Measurements from ENCODE around the gene RPL11. TPM values are rescaled to one million over a fixed set of nuclear protein-coding genes. Genes with fewer than 3 reads are reported as not detected.
"Not testable (repeated sequence)": the region's sequence is repeated elsewhere in the genome, so short reads cannot be mapped to it uniquely, and the experiment has no call there.

The RPL11 gene
- total RNA-seq, 1 donor from 2014 or later = 1,285 TPM

- no peaks in the 10 kb centered on the region for H3K9me3 Mint-ChIP-seq (ENCODE audit: unreplicated experiment)
- no peak for DNase-seq (ENCODE audit: low spot score)
- TF ChIP-seq, protein P1, sequence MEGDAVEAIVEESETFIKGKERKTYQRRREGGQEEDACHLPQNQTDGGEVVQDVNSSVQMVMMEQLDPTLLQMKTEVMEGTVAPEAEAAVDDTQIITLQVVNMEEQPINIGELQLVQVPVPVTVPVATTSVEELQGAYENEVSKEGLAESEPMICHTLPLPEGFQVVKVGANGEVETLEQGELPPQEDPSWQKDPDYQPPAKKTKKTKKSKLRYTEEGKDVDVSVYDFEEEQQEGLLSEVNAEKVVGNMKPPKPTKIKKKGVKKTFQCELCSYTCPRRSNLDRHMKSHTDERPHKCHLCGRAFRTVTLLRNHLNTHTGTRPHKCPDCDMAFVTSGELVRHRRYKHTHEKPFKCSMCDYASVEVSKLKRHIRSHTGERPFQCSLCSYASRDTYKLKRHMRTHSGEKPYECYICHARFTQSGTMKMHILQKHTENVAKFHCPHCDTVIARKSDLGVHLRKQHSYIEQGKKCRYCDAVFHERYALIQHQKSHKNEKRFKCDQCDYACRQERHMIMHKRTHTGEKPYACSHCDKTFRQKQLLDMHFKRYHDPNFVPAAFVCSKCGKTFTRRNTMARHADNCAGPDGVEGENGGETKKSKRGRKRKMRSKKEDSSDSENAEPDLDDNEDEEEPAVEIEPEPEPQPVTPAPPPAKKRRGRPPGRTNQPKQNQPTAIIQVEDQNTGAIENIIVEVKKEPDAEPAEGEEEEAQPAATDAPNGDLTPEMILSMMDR (IDR thresholded peaks at IDR 0.05; ENCODE audit: unreplicated experiment) = no peak
- H3K27ac Mint-ChIP-seq (ENCODE audit: unreplicated experiment) = no peak overlapping the region
- no peaks in the 10 kb centered on the region for H3K36me3 Mint-ChIP-seq (ENCODE audit: low read depth, unreplicated experiment)
- no peaks in the 10 kb centered on the region for H3K27me3 Mint-ChIP-seq (ENCODE audit: unreplicated experiment)
- H3K4me1 Mint-ChIP-seq (ENCODE audit: unreplicated experiment) = no peaks in the 10 kb centered on the region
- no peak overlapping the region for H3K4me3 Mint-ChIP-seq (ENCODE audit: unreplicated experiment)
Observed at GRCh38 chr1:23679815-23680214, 11.8 kb upstream of the RPL11 start.

DNA sequence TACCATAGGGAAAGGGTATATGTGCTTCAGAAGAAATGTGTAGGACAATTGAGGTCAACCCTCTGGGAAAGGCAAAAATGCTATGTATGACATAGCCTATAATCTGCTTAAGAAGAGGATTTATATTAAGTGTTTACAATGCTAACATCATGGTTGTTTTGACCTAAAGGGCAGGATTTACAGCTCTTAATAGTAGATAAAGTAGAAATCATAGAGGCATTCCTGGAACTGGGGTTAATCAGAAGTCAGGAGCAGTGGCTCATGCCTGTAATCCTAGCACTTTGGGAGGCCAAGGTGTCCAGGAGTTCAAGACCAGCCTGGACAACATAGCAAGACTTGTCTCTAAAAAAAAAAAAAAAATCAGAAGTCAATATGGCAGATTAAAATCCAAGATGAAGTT lies 8.7 kb upstream of the RPL11 start:
- Mint-ChIP-seq H3K27me3 (ENCODE audit: unreplicated experiment) (no peaks in the 10 kb centered on the region), H3K36me3 (ENCODE audit: low read depth, unreplicated experiment) (no peaks in the 10 kb centered on the region), H3K4me1 (ENCODE audit: unreplicated experiment) (no peaks in the 10 kb centered on the region), H3K9me3 (ENCODE audit: unreplicated experiment) (no peaks in the 10 kb centered on the region), H3K27ac (ENCODE audit: unreplicated experiment) (no peak overlapping the region), H3K4me3 (ENCODE audit: unreplicated experiment) (no peak overlapping the region)
- DNase-seq (ENCODE audit: low spot score) = no peak
- TF ChIP-seq, protein P1 (IDR thresholded peaks at IDR 0.05; ENCODE audit: unreplicated experiment) = no peak

DNA sequence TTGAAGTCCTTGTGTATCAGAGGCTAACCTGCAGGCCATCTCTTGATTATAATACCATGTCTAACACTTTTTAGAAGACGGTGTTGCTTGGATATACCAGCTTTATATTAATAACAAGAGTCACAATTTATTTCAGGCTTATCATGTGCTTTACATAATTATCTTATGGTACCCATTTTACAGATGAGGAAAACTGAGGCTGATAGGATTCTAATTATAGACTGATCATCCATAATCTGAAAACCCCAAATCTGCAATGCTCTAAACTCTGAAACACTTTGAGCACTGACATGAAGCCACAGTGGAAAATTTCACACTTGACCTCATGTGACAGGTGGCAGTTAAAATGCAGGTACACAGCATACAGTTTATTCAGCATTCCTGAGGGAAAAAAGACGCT lies 7.2 kb upstream of the RPL11 start:
- no peak overlapping the region for H3K27ac Mint-ChIP-seq (ENCODE audit: unreplicated experiment)
- H3K4me3 Mint-ChIP-seq (ENCODE audit: unreplicated experiment) = no peak overlapping the region
- TF ChIP-seq, protein P1 (IDR thresholded peaks at IDR 0.05; ENCODE audit: unreplicated experiment) = no peak
- no peaks in the 10 kb centered on the region for H3K27me3 Mint-ChIP-seq (ENCODE audit: unreplicated experiment)
- H3K4me1 Mint-ChIP-seq (ENCODE audit: unreplicated experiment) = no peaks in the 10 kb centered on the region
- no peaks in the 10 kb centered on the region for H3K9me3 Mint-ChIP-seq (ENCODE audit: unreplicated experiment)
- DNase-seq (ENCODE audit: low spot score) = no peak
- H3K36me3 Mint-ChIP-seq (ENCODE audit: low read depth, unreplicated experiment) = no peaks in the 10 kb centered on the region

DNA sequence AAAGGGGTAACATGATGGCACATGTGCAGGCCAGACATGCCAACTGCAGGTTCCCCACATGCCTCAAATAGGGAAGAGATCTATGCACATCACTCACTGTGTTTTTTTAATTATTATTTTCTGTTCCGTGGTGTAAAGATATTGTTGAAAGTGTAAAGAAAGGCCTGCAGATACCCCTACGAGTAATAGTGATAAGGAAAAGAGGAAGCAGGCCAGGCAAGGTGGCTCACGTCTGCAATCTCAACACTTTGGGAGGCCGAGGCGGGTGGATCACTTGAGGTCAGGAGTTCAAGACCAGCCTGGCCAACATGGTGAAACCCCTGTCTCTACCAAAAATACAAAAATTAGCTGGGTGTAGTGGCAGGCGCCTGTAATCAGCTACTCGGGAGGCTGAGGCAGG lies 6.4 kb upstream of the RPL11 start:
- H3K4me1 Mint-ChIP-seq (ENCODE audit: unreplicated experiment); H3K4me3 Mint-ChIP-seq (ENCODE audit: unreplicated experiment); H3K27ac Mint-ChIP-seq (ENCODE audit: unreplicated experiment); H3K9me3 Mint-ChIP-seq (ENCODE audit: unreplicated experiment); DNase-seq (ENCODE audit: low spot score); H3K36me3 Mint-ChIP-seq (ENCODE audit: low read depth, unreplicated experiment); H3K27me3 Mint-ChIP-seq (ENCODE audit: unreplicated experiment): not testable (repeated sequence)

DNA sequence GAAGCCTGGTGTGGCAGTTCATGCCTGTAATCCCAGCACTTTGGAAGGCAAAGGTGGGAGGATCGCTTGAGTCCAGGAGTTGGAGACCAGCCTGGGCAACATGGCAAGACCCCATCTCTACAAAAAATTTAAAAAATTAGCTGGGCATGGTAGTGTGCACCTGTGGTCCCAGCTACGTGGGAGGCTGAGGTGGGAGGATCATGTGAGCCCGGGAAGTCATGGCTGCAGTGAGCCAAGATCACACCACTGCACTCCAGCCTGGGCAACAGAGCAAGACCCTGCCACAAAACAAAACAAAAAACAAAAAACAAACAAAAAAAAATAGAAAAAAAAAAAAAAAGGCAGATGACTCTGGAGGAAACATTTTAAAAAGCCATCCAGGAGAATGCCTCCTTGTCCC lies 3.9 kb upstream of the RPL11 start:
- not testable (repeated sequence) for DNase-seq (ENCODE audit: low spot score); H3K27me3 Mint-ChIP-seq (ENCODE audit: unreplicated experiment); H3K4me3 Mint-ChIP-seq (ENCODE audit: unreplicated experiment); H3K36me3 Mint-ChIP-seq (ENCODE audit: low read depth, unreplicated experiment); H3K27ac Mint-ChIP-seq (ENCODE audit: unreplicated experiment); H3K9me3 Mint-ChIP-seq (ENCODE audit: unreplicated experiment); H3K4me1 Mint-ChIP-seq (ENCODE audit: unreplicated experiment)

GRCh38 chr1:23688281-23688680 lies 3.3 kb upstream of the RPL11 start:
- not testable (repeated sequence) for H3K27me3 Mint-ChIP-seq (ENCODE audit: unreplicated experiment); DNase-seq (ENCODE audit: low spot score); H3K4me3 Mint-ChIP-seq (ENCODE audit: unreplicated experiment); H3K27ac Mint-ChIP-seq (ENCODE audit: unreplicated experiment); H3K9me3 Mint-ChIP-seq (ENCODE audit: unreplicated experiment)
- Mint-ChIP-seq H3K4me1 (ENCODE audit: unreplicated experiment) (peaks cover 13% of the 10 kb centered on the region), H3K36me3 (ENCODE audit: low read depth, unreplicated experiment) (peaks cover 10% of the 10 kb centered on the region)
